HG02884 (cell line): ENCODE results near the gene LGALS9C.
"Not testable (repeated sequence)": the region's sequence is repeated elsewhere in the genome, so short reads cannot be mapped to it uniquely, and the experiment has no call there.

Experiments
- ATAC-seq: cut with Tn5 transposase; IDR thresholded peaks from one replicate; pipeline ENCODE4 v1.9.1; 2021; ENCODE audit warnings: mild to moderate bottlenecking, moderate library complexity; ENCODE audit not compliant: unreplicated experiment

LGALS9C gene

GRCh38 chr17:18476508-18477308 is at the start of gene LGALS9C:
Gene LGALS9C, plus strand, starts transcription at chr17:18476789. Its CDS starts 66 bp downstream, at chr17:18476855.
- peak; percentile 86 for ATAC-seq

GRCh38 chr17:18432206-18432605 is 44.4 kb upstream of the LGALS9C start:
- ATAC-seq: not testable (repeated sequence)

GRCh38 chr17:18439465-18439870 is 37.1 kb upstream of the LGALS9C start:
- not testable (repeated sequence) for ATAC-seq

GRCh38 chr17:18442093-18442492 is 34.5 kb upstream of the LGALS9C start:
- ATAC-seq: not testable (repeated sequence)

GRCh38 chr17:18442532-18442931 is 34.1 kb upstream of the LGALS9C start:
- not testable (repeated sequence) for ATAC-seq

GRCh38 chr17:18447476-18448205 is 28.9 kb upstream of the LGALS9C start:
- ATAC-seq: not testable (repeated sequence)

GRCh38 chr17:18448311-18448710 is 28.3 kb upstream of the LGALS9C start:
- not testable (repeated sequence) for ATAC-seq

- not testable (repeated sequence) for ATAC-seq
Observed at GRCh38 chr17:18449833-18450232, 26.8 kb upstream of the LGALS9C start.

GRCh38 chr17:18450998-18451397 is 25.6 kb upstream of the LGALS9C start:
- not testable (repeated sequence) for ATAC-seq

GRCh38 chr17:18451969-18452368 is 24.6 kb upstream of the LGALS9C start:
- not testable (repeated sequence) for ATAC-seq

GRCh38 chr17:18459035-18459434 is 17.6 kb upstream of the LGALS9C start:
- not testable (repeated sequence) for ATAC-seq

GRCh38 chr17:18463831-18464502 is 12.6 kb upstream of the LGALS9C start:
- not testable (repeated sequence) for ATAC-seq

- ATAC-seq: not testable (repeated sequence)
Observed at GRCh38 chr17:18466250-18466983, 10.2 kb upstream of the LGALS9C start.

- not testable (repeated sequence) for ATAC-seq
Observed at GRCh38 chr17:18467001-18467400, 9.6 kb upstream of the LGALS9C start.

- ATAC-seq: not testable (repeated sequence)
Observed at GRCh38 chr17:18468472-18469171, 8.0 kb upstream of the LGALS9C start.

GRCh38 chr17:18469837-18470236 is 6.8 kb upstream of the LGALS9C start:
- not testable (repeated sequence) for ATAC-seq

GRCh38 chr17:18470345-18470930 is 6.2 kb upstream of the LGALS9C start:
- not testable (repeated sequence) for ATAC-seq

- not testable (repeated sequence) for ATAC-seq
Observed at GRCh38 chr17:18473967-18474366, 2.6 kb upstream of the LGALS9C start.

- not testable (repeated sequence) for ATAC-seq
Observed at GRCh38 chr17:18474754-18475153, 1.8 kb upstream of the LGALS9C start.
